ENCODE data around the gene FBRSL1.
"Not testable (repeated sequence)": the region's sequence is repeated elsewhere in the genome, so short reads cannot be mapped to it uniquely, and the experiment has no call there.

The FBRSL1 gene

DNA sequence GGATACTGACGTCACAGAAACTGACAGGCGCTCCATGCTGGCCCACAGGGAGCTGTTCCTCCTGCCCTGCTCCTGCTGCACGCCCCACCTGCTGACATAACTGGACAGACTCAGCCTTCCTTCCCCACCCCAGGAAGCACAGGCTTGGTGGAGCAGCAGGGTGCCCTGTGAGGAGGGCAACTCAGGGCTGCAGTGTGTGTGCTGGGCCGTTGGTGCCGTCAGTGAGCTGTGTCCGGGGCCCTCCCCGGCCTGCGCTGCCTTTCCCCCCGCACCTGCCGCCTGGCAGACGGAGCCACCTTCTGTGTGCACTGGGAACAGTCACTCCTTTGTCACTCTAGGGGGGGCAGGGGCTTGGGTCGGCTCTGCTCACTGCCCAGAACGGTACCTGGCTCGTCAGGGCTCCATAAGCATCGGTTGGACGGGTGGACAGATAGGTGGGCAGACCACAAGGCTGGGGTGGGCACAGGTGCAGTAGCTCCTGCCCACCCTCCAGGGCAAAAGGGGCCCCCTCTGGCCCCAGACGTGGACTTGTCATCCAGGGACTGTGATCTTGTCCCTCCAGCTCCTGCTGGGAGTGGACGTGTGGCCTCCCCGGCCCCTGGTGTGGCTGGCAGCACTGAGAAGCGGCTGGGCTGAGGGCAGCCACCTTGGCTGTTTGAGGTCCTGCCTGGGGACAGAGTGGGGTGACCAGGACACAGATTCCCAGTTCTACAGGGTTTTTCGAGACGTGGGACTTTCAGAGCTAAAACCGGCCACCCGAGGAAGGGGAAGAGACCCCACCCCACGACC is 32.8 kb downstream of the FBRSL1 start:
- in situ Hi-C loops (cut with HindIII; ENCODE audit: low sequenced_read_pairs): no loop called here

DNA sequence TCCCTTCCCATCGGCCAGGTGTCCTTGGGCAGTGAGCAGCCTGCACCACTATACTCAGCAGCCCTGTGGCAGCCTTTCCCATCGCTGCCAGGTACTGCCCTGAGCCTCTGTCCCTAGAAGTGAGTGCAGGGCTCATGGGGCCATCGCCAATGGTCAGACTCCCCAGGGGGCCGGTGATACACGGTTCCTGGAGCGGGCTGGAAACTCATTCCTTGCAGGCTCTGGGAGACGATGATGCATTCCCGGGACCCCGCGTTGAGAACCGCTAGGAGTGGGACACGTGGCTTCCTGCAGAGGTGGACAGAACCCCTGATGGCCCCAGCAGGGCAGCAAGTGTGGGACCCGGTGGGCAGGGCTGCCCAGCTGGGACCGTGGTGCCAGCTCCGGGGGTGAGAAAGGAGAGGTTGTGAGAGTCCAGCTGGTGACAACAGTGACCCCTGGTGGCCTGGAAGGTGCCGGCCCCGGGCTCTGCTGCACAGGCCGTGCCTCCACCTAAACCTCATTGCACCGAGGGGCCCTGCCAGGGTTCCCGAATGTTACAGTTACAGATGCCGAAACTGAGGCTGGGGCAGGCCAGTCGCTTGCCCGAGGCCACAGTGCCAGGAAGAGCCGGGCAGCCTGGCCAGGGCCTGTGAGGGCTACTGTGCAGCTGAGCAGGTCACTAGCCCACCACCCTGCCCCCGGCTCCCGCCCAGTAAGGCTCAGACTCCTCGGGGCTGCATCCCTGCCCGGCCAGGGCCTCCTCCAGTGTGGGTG is 33.8 kb downstream of the FBRSL1 start:
- in situ Hi-C loops (cut with HindIII; ENCODE audit: low sequenced_read_pairs): no loop called here

DNA sequence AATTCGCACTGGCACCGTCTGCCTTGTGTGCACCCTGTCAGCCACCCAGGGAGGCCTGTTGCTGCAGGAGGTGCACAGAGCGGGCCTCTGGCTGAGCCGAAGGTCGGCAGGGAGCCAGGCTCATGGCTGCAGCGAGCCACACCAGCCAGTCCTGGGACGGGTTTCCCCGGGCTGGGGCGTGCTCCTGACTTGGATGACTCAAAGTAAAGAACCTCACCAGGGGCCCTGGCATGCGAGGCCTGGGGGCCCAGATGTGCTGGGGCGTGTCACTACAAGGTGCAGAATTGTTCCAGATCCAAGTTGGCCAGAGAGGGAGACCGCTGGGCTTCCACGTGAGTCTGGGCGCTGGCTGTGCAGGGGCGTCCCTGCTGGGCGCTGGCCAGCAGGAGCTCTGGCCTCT is 34.5 kb downstream of the FBRSL1 start:
- in situ Hi-C loops (cut with HindIII; ENCODE audit: low sequenced_read_pairs): no loop called here

DNA sequence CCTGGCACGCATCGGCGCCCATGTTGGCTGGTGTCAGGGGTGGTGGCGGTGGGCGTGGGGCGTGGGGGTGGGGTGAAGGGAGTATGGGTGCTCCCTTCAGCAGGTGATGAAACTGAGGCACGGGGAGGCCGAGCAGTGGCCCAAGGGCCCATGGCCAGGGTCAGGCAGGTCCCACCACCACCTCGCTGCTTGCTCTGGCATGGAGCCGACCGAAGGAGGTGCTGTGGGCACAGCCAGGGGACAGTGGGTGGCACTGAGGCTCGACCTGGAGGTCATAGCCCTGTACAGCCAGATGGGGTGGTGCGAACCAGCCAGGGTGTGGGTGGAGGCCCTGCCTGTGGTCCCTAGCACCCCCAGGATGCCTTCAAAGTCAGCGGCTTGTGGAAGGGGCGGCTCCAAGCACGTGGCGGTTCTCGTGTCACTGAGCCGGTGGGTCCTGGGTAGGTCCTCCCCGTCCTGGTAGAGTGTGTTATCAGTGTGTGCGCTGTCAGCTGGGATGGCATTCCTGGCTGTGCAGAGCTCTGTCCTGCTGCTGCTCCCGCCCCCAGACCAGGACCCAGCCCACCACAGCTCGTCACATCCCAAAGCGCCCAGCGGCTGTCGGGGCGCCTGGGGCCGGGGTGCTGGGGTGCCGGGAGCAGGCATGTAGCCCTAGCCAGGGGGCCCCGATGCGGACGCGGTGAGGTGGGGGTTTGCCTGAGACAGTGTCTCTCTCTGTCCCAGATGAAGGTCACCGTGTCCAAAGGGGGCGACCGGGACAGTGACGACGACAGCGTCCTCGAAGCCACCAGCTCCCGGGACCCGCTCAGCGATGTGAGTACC is 35.3 kb downstream of the FBRSL1 start:
- in situ Hi-C loops (cut with HindIII; ENCODE audit: low sequenced_read_pairs): no loop called here

DNA sequence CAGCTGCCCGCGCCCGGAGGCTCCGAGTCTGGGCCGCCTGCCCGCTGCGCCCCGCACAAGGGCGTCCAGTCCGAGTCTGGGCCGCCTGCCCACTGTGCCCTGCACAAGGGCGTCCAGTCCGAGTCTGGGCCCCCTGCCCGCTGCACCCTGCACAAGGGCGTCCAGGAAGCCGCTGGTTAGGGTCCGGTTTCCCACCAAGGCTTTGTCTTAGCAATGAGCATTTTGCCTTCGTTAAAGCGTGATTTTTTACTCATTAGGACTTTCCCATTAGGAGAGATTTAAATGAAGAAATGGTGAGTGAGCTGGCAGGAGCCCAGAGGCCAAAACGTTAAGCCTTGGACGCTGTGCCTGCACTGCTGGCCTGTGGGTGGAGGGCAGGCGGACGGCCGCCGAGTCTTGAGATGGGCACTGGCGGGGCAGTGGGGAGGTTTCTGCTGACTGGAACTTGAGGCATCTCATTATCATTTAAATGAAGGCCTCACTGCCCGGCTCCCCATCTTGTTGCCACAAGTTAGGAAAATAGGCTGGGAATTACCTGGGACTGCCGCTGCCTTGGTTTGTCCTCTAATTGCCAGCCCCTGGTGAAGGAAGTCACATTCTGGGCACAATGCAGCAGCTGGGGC is 36.0 kb downstream of the FBRSL1 start:
- in situ Hi-C loops (cut with HindIII; ENCODE audit: low sequenced_read_pairs): no loop called here

DNA sequence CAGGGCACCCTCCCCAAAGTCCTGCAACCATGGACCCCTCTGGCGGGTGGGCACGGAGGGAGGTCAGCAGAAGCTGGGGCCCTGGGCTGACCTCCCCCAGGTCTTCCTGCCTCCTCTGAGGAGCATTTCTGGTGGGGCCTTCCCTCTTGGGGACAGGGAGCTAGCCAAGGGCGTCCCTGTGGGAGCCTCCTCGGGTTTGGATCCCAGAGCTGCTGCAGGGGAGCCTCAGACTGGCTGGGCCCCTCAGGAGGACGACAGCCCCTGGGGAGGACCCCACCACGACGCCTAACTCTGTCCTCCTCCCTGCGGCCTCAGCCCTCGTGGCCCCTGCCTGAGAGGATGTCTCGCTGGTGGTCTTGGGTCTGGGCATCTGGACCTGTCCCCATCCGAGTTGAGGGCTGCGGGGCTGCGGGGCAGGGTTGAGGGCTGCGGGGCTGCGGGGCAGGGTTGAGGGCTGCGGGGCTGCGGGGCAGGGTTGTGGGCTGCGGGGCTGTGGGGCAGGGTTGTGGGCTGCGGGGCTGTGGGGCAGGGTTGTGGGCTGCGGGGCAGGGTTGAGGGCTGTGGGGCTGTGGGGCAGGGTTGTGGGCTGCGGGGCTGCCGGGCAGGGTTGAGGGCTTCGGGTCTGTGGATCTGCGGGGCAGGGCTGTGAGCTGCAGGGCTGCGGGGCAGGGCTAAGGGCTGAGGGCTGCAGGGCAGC is 37.4 kb downstream of the FBRSL1 start:
- in situ Hi-C loops (cut with HindIII; ENCODE audit: low sequenced_read_pairs): no loop called here

DNA sequence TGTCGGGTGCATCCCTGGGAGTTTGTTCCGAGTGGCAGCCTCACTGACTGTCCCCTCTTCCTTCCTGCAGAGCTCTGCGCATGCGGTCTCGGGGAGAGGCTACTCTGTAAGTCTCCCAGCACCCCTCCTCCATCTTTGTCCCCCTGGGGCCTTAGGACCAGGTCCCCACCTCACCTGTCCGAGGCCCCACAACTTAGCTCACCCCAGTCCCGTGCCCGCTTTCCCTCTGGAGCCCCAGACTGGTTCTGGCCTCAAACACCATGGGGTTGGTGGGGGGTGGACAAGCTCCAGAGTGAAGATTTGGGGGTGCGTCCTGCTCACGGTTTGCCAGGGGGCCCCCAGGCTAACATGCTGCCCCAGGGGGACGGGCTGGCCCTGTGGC is 37.9 kb downstream of the FBRSL1 start:
- in situ Hi-C loops (cut with HindIII; ENCODE audit: low sequenced_read_pairs): no loop called here

DNA sequence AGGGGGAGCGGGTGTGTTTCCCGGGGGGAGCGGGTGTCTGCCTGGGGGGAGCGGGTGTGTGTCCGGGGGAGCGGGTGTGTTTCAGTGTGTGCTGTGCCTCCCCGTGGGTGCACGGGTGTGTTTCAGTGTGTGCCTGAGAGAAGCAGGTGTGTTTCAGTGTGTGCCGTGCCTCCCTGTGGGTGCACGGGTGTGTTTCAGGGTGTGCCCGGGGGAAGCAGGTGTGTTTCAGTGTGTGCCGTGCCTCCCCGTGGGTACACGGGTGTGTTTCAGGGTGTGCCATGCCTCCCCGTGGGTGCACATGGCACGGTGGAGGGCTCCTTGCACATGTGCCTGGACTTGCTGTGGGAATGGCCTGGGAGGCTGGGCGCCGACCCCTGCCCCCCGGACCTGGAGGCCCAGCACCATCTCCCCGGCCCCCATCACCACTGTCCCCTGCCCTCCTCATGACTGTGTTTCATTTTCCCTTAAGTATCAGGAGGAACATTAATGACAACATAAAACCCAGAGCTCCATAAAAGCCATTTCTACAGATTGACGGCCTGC is 38.7 kb downstream of the FBRSL1 start:
- in situ Hi-C loops (cut with HindIII; ENCODE audit: low sequenced_read_pairs): no loop called here

DNA sequence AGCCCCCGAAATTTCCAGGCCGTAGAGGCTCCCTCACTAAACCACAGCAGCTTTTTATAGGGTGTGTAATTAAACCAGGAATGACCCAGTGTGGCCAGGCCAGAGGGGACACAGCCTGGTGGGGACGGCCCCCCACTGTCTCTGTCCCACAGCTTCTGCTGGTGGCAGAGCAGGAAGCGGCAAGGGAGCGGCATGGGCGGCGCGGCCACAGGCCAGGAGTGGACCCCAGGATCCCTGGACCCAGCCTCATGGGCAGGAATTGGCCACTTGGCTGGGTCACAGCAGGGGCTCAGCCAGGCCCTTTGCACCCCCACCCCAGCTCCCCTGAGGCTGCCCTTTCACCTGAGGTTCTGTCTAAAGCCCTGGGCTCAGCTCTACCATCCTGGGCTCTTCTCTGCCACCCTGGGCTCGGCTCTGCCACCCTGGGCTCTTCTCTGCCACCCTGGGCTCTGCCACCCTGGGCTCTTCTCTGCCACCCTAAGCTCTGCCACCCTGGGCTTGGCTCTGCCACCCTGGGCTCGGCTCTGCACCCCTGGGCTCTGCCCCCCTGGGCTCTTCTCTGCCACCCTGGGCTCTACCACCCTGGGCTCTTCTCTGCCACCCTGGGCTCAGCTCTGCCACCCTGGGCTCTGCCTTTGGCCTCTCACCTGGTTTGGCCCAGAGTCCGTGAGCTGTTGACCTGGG is 39.3 kb downstream of the FBRSL1 start:
- in situ Hi-C loops (cut with HindIII; ENCODE audit: low sequenced_read_pairs): no loop called here

DNA sequence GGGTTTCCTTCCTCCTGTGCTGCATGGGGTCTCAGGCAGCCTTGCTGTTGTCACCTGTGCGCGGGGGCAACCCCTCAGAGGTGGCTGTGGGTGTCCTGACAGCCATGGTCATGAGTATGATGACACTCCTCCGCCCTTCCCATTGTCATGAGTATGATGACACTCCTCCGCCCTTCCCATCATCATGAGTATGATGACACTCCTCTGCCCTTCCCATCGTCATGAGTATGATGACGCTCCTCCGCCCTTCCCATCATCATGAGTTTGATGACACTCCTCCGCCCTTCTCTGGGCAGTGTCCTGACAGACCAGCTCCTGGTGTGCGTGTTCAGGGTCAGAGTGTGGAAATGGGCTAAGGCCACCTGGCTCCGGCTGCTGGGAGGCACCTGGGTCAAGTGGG is 40.0 kb downstream of the FBRSL1 start:
- in situ Hi-C loops (cut with HindIII; ENCODE audit: low sequenced_read_pairs): no loop called here

DNA sequence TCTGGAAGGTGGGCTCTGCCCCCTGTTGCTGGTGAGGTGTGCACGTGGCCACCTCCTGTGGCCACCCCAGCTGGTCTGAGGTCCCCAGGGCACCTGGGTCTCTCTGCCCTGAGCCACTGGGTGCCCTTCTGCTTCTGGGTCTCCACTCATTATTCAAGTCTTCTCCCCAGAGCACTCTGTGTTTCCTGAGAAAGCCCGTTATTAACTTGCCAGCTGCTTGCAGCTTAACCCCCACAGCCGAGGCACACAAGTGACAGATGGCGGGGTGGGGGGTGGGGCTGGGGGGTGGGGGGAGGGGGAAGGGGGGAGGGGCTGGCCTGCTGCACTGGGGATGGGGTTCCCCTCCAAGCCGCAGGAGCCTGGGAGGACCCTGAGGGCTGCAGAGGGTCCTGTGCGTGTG is 40.5 kb downstream of the FBRSL1 start:
- in situ Hi-C loops (cut with HindIII; ENCODE audit: low sequenced_read_pairs): no loop called here

DNA sequence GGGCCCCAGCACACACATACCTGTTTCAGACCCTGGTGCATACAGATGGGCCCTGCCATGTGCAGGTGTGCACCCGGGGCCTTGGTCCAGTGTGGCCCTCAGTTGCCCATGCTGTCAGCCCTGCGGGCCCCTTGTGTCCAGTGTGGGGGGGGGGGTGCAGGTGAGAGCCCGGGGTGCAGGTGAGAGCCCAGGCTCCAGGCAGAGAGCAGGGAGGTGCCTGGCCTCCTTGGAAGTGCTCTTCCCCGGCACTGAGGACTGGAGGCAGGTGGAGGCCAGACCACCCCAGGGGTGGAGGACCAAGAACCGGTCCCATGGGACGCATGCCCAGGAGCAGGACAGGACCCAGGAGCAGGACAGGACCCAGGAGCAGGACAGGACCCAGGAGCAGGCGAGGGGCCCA is 40.9 kb downstream of the FBRSL1 start:
- in situ Hi-C loops (cut with HindIII; ENCODE audit: low sequenced_read_pairs): no loop called here

DNA sequence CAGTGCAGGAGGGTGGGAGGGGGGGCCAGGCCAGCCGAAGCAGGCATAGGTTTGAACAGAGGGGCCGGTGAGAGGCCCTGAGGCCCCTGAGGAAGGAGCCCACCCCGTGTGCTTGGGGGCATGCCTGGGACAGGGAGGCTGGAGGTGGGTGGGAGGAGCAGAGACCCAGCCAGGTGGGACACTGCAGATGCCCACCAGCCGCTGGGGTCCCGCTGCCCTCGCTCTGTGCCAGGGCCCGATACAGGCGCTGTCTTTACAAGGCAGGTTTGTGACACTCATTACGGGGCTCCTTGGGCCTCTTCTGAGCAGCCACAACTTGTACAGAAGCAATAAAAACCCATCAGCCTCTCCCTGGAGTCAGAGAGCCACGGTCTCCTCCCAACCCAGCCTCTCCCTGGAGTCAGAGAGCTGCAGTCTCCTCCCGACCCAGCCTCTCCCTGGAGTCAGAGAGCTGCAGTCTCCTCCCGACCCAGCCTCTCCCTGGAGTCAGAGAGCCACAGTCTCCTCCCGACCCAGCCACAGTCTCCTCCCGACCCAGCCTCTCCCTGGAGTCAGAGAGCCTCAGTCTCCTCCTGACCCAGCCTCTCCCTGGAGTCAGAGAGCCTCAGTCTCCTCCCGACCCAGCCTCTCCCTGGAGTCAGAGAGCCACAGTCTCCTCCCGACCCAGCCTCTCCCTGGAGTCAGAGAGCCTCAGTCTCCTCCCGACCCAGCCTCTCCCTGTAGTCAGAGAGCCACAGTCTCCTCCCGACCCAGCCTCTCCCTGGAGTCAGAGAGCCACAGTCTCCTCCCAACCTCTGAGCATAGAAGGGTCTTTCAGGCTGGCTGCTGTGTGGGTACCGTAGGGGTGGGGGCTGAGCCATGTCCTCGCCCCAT is 43.0 kb downstream of the FBRSL1 start:
- in situ Hi-C loops (cut with HindIII; ENCODE audit: low sequenced_read_pairs): not testable (repeated sequence)

DNA sequence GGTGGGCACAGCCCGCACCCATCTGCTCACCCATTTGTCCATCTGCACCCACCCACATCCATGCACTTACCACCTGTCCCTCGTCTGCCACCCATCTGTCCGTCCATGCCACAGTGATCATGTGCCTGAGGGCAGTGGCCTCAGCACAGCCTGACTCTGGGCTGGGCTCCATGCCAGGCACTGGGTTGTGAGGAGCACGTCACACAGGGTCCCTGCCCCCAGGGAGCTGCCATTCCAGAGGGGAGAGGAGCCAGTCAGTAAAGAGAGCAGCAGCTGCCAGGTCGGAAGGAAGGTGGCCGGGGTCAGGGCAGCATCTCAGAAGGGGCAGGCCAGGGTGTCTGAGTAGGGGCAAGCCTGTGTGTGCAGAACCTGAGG is 43.6 kb downstream of the FBRSL1 start:
- in situ Hi-C loops (cut with HindIII; ENCODE audit: low sequenced_read_pairs): no loop called here

DNA sequence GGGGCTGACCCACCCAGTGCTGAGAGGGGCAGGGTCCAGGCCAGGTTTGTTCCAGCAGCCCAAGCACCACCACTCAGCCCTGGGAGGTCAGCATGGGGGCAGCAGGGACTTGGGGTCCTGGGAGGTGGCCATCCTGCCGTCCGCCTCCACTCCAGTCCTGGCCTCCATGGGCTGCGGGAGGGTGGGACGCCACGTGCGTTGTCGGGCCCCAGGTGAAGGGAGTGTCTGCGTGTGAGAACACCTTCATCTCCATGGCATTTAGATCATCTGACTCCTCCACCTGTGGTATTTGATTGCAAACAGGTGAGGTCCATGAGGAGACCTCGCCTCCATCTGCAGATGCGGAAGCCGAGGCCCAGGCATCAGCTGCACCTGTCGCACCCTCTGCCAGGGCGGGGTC is 44.1 kb downstream of the FBRSL1 start:
- in situ Hi-C loops (cut with HindIII; ENCODE audit: low sequenced_read_pairs): no loop called here

DNA sequence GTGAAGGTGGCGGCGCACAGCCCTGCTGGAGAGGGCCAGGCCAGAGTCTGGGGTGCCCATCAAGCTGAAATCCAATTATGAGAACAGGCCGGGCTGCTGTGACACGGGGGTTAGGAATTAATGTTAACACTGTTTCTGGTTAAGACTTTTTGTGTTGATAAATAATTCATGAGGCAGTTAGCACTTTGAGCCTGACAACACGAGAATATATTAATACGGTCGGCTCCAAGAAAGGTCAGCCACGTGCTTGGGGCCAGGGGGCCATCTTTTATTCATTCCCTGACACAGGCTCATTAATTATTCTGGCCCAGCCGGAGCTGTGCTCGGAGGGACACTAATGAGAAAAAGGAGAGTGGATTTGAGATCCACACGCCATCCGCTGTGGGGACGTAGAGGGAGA is 45.1 kb downstream of the FBRSL1 start:
- in situ Hi-C loops (cut with HindIII; ENCODE audit: low sequenced_read_pairs): no loop called here

DNA sequence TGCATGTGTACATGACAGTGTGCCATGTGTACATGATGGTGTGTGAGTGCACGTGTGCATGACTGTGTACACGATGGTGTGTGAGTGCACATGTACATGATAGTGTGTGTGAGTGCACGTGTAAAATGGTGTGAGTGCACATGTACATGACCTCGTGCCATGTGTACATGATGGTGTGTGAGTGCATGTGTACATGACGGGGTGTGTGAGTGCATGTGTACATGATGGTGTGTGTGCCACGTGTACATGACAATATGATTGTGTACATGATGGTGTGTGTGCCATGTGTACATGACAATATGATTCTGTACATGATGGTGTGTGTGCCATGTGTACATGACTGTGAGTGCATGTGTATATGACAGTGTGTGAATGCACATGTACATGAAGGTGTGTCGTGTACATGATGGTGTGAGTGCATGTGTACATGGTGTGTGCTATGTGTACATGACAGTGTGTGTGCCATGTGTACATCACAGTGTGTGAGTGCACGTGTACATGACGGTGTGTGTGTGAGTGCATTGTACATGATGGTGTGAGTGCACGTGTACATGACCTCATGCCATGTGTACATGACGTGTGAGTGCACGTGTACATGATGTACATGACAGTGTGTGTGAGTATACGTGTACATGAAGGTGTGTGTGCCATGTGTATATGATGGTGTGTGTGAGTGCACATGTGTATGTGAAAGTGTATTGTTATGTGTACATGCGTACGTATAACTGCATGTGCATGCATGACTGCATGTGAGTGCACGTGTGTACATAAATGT is 46.3 kb downstream of the FBRSL1 start:
- in situ Hi-C loops (cut with HindIII; ENCODE audit: low sequenced_read_pairs): no loop called here

DNA sequence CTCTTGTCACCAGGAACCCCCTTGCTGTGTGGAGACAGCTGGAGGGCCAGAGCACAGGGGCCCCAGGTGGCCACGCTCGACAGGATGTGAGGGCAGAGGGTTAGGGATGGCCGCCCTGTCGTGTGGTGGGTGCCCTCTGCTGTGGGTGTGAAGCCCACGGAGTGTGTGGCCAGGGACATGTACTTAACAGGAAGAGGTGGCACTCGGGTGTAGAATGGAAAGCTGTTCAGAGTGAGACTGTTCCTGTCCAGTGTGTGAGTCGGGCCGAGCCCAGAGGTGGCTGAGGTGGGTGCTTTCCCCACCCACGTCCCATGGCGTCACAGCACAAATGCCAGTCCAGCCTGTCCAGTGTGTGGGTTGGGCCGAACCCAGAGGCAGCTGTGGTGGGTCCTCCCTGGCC is 47.1 kb downstream of the FBRSL1 start:
- in situ Hi-C loops (cut with HindIII; ENCODE audit: low sequenced_read_pairs): no loop called here

Measured in DLD1 (cell line).